NCI-H446 treated with DMSO at 0.1 percent for 48 hours (cell line): ENCODE measurements around the gene CCND1.
"Not testable (repeated sequence)": the region's sequence is repeated elsewhere in the genome, so short reads cannot be mapped to it uniquely, and the experiment has no call there.

ENCODE experiments used
- DNase-seq: peaks from one replicate; lab custom pipeline; 2025; lab: John Stamatoyannopoulos, UW

The CCND1 gene

GRCh38 chr11:69691463-69691862 lies 50.5 kb downstream of the CCND1 start:
- DNase-seq: no peak

- no peak for DNase-seq
Measured at GRCh38 chr11:69692422-69692821, 51.5 kb downstream of the CCND1 start.

DNA sequence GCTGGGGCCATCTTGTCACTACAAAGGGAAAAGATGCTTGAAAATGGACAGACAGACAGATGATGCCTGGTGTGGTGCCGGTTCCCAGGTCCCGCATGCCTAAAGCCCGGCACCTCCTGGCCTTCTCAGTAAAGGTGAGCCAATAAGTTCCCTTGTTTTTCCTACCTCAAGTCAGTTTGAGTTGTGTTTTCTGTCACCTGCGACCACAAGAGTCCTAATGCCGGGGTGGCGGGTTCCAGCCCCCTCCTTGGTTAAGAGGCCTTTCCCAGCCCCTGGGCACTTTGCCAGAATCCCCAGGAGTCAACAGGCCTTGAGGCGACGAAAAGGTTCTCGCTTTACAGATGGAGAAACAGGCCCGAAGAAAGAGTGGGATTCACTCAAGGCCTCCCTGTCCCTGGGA lies 53.8 kb downstream of the CCND1 start:
- no peak for DNase-seq

- DNase-seq: no peak
Measured at GRCh38 chr11:69695581-69695980, 54.6 kb downstream of the CCND1 start.

DNA sequence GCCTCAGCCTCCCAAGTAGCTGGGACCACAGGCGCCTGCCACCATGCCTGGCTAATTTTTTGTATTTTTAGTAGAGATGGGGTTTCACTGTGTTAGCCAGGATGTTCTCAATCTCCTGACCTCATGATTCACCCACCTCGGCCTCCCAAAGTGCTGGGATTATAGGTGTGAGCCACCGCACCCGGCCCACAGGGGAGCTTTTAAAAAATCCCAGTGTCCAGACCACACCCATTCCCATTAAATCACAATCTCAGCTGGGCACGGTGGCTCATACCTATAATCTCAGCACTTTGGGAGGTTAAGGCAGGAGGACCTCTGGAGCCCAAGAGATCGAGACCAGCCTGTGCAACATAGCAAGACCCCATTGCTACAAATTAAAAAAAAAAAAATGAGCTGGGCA lies 55.0 kb downstream of the CCND1 start:
- DNase-seq: not testable (repeated sequence)

- no peak for DNase-seq
Measured at GRCh38 chr11:69696749-69697468, 56.0 kb downstream of the CCND1 start.

DNA sequence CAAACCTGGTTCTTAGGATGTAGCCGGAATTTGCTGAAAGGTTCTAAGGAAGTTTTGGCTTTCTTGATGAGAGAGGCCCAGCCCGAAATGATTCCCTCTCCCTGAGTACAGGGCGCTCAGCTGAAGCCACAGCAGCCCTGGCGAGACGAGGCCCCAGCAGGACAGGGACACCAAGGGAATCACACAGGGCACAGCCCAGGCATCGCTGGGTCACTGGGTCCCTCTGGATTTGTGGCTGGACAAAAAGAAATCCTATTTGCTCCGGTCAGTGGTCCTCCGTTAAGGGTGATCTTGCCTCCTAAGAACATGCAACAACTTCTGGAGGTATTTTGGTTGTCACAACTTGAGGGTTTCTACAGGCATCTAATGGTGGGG lies 56.5 kb downstream of the CCND1 start:
- DNase-seq: no peak

- DNase-seq: no peak
Measured at GRCh38 chr11:69697861-69698260, 56.9 kb downstream of the CCND1 start.

DNA sequence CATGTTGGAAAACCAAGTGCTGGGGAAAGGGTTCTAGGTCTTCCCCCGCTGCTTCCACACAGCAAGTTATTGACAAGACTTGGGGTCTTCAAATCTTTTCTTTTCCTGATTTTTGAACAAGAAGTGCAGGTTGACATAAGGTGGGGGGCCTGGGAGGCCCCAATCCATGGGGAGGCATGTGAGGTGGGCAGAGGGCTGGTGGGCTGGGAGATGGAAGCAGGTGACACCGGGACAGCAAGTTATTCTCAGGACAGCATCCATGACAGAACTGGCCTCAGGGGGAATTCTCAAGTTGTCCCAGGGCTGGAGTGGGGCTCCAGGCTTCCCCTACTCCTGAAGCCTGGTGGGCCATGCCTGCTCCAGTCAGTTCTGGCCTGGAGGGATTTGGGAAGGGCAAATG lies 57.4 kb downstream of the CCND1 start:
- no peak for DNase-seq

GRCh38 chr11:69699213-69699612 lies 58.3 kb downstream of the CCND1 start:
- DNase-seq: peak; percentile 11

GRCh38 chr11:69700278-69701140 lies 59.6 kb downstream of the CCND1 start:
- DNase-seq: no peak

- no peak for DNase-seq
Measured at GRCh38 chr11:69702239-69702691, 61.3 kb downstream of the CCND1 start.

- no peak for DNase-seq
Measured at GRCh38 chr11:69702769-69703452, 62.0 kb downstream of the CCND1 start.

DNA sequence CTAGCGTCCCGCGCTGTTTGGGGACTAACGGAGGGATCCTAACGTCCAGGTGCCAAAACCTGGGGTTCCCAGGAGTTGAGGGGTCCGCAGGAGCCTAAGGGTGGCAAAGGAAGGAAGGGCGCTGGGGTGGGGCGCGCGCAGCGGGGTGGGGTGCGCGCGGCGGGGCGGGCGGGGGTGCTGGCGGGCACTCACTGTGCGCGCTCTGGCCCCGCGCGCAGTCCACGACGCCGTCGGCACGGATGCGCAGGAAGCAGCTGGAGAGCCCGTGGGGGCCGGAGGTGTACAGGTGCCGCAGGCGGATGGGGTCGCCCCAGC lies 62.5 kb downstream of the CCND1 start:
- DNase-seq: no peak
